Neural cell (in vitro differentiated cells): Measurements from ENCODE around the gene EBF3. TPM values are rescaled to one million over a fixed set of nuclear protein-coding genes. Genes with fewer than 3 reads are reported as not detected.
A peak's percentile ranks its signal among the peaks of the same experiment; 100 is the strongest.

Experiments used
- H2AFZ ChIP-seq: fragments of 200-600, 300-800 bp; sonication (generic), shearing (Covaris generic); 2 replicates; pipeline ENCODE4 v1.6.0; 2014; ENCODE audit warnings: low read depth, mild to moderate bottlenecking, antibody characterized with exemption, low read length, moderate library complexity
- H3F3A ChIP-seq: fragments of 200-600 bp; shearing (Covaris generic); 2 replicates; pipeline ENCODE4 v1.6.1; 2016; ENCODE audit warnings: mild to moderate bottlenecking, moderate library complexity, mixed read lengths, antibody characterized with exemption, low read length; ENCODE audit not compliant: insufficient read depth, poor library complexity, severe bottlenecking
- H3K27ac ChIP-seq: fragments of 200-600, 300-800 bp; sonication (generic), shearing (Covaris generic); 2 replicates; pipeline ENCODE4 v1.5.1; 2014; ENCODE audit warnings: mild to moderate bottlenecking, low read length, moderate library complexity
- H3K27me3 ChIP-seq: fragments of 300-800, 200-600 bp; sonication (generic), shearing (Covaris generic); 2 replicates; pipeline ENCODE4 v1.6.0; 2014; ENCODE audit warnings: mild to moderate bottlenecking, low read depth, low read length, moderate library complexity; ENCODE audit not compliant: insufficient read depth
- H3K36me3 ChIP-seq: fragments of 300-800, 200-600 bp; sonication (generic), shearing (Covaris generic); 2 replicates; pipeline ENCODE4 v1.5.1; 2014; ENCODE audit warnings: mild to moderate bottlenecking, antibody characterized with exemption, low read length, moderate library complexity; ENCODE audit not compliant: insufficient read depth
- H3K4me2 ChIP-seq: fragments of 300-800, 200-600 bp; sonication (generic), shearing (Covaris generic); 2 replicates; pipeline ENCODE4 v1.6.0; 2014; ENCODE audit warnings: mild to moderate bottlenecking, low read length
- H3K4me3 ChIP-seq: fragments of 300-800, 200-600 bp; sonication (generic), shearing (Covaris generic); 2 replicates; pipeline ENCODE4 v1.5.1; 2014; ENCODE audit warnings: mild to moderate bottlenecking, low read length, moderate library complexity
- H3K79me2 ChIP-seq: fragments of 200-600 bp; shearing (Covaris generic); replicated peaks from 2 replicates; pipeline ENCODE4 v1.6.0; 2014; ENCODE audit warnings: mild to moderate bottlenecking, low read length, moderate library complexity; ENCODE audit not compliant: insufficient read depth
- H3K9ac ChIP-seq: fragments of 300-800, 200-600 bp; sonication (generic), shearing (Covaris generic); 2 replicates; pipeline ENCODE4 v1.6.1; 2016; ENCODE audit warnings: mild to moderate bottlenecking, low read length, mixed read lengths
- H3K9me2 ChIP-seq: fragments of 200-600 bp; shearing (Covaris generic); 2 replicates; pipeline ENCODE4 v1.6.1; 2016; ENCODE audit warnings: mild to moderate bottlenecking, low read length, mixed read lengths; ENCODE audit not compliant: insufficient read depth
- H3K9me3 ChIP-seq: fragments of 200-600, 300-800 bp; sonication (generic), shearing (Covaris generic); 2 replicates; pipeline ENCODE4 v1.6.1; 2016; ENCODE audit warnings: mild to moderate bottlenecking, mixed run types, low read length, moderate library complexity, mixed read lengths
- H4K20me1 ChIP-seq: fragments of 200-600 bp; shearing (Covaris generic); 2 replicates; pipeline ENCODE4 v1.6.1; 2016; ENCODE audit warnings: mild to moderate bottlenecking, mixed run types; ENCODE audit not compliant: insufficient read depth
- EP300 ChIP-seq: fragments of 450-650 bp; conservative IDR thresholded peaks from 2 replicates; pipeline ENCODE4 v1.6.1; 2014; ENCODE audit warnings: antibody characterized with exemption, mild to moderate bottlenecking, moderate library complexity; ENCODE audit not compliant: poor library complexity, severe bottlenecking
- EZH2 ChIP-seq: fragments of 200-600, 300-800 bp; shearing (Covaris generic), sonication (generic); IDR thresholded peaks from 2 replicates; pipeline ENCODE4 v1.6.1; 2014; ENCODE audit warnings: antibody characterized with exemption, low read length, borderline replicate concordance, mild to moderate bottlenecking; ENCODE audit not compliant: insufficient read depth, poor library complexity, severe bottlenecking
- MXI1 ChIP-seq: fragments of 450-650 bp; conservative IDR thresholded peaks from 2 replicates; pipeline ENCODE4 v1.6.1; 2014; ENCODE audit warnings: antibody characterized with exemption, mild to moderate bottlenecking; ENCODE audit not compliant: poor library complexity, severe bottlenecking
- POLR2AphosphoS5 ChIP-seq: IDR thresholded peaks from 2 replicates; pipeline ENCODE4 v1.6.1; 2012
- RAD21 ChIP-seq: fragments of 450-650 bp; conservative IDR thresholded peaks from 2 replicates; pipeline ENCODE4 v1.6.1; 2014; ENCODE audit warnings: antibody characterized with exemption, mild to moderate bottlenecking, moderate library complexity
- REST ChIP-seq: IDR thresholded peaks from 2 replicates; pipeline ENCODE4 v1.6.1; 2012; ENCODE audit warnings: borderline replicate concordance
- SMC3 ChIP-seq: fragments of 450-650 bp; conservative IDR thresholded peaks from 2 replicates; pipeline ENCODE4 v1.6.1; 2014; ENCODE audit warnings: antibody characterized with exemption, mild to moderate bottlenecking, moderate library complexity; ENCODE audit not compliant: poor library complexity
- TAF1 ChIP-seq: IDR thresholded peaks from 2 replicates; pipeline ENCODE4 v1.6.1; 2012; ENCODE audit warnings: low read depth
- polyA plus RNA-seq: library from polyadenylated mRNA; depleted of rRNA; stranded (reverse); fragments of >200 nt; gene quantifications from 2 replicates; pipeline ENCODE4 v1.2.3, GENCODE V29; 2014
- TF ChIP-seq, protein P1 (sequence below): fragments of 450-650 bp; IDR thresholded peaks from 2 replicates; pipeline ENCODE4 v1.5.1; 2014; ENCODE audit warnings: antibody characterized with exemption, mild to moderate bottlenecking, moderate library complexity; ENCODE audit not compliant: poor library complexity, severe bottlenecking

The EBF3 gene
- polyA plus RNA-seq, 1 donor from 2014 or later = 0.38 TPM

GRCh38 chr10:129870961-129871621 is 93.0 kb downstream of the EBF3 start:
- H3K9me2 ChIP-seq = no peaks in the 10 kb centered on the region
- no peak overlapping the region for H3K27ac ChIP-seq
- H3K4me3 ChIP-seq = peak overlapping the region; percentile 18
- no peaks in the 10 kb centered on the region for H4K20me1 ChIP-seq
- no peak overlapping the region for H2AFZ ChIP-seq
- H3K36me3 ChIP-seq = no peaks in the 10 kb centered on the region
- no peaks in the 10 kb centered on the region for H3F3A ChIP-seq
- H3K79me2 ChIP-seq = no peaks in the 10 kb centered on the region
- no peaks in the 10 kb centered on the region for H3K9me3 ChIP-seq
- TF ChIP-seq EP300 (no peak), MXI1 (no peak), REST (no peak), RAD21 (no peak), TAF1 (no peak), EZH2 (no peak), POLR2AphosphoS5 (no peak), SMC3 (no peak)
- TF ChIP-seq, protein P1, sequence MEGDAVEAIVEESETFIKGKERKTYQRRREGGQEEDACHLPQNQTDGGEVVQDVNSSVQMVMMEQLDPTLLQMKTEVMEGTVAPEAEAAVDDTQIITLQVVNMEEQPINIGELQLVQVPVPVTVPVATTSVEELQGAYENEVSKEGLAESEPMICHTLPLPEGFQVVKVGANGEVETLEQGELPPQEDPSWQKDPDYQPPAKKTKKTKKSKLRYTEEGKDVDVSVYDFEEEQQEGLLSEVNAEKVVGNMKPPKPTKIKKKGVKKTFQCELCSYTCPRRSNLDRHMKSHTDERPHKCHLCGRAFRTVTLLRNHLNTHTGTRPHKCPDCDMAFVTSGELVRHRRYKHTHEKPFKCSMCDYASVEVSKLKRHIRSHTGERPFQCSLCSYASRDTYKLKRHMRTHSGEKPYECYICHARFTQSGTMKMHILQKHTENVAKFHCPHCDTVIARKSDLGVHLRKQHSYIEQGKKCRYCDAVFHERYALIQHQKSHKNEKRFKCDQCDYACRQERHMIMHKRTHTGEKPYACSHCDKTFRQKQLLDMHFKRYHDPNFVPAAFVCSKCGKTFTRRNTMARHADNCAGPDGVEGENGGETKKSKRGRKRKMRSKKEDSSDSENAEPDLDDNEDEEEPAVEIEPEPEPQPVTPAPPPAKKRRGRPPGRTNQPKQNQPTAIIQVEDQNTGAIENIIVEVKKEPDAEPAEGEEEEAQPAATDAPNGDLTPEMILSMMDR = no peak
- H3K27me3 ChIP-seq = no peaks in the 10 kb centered on the region
- no peak overlapping the region for H3K9ac ChIP-seq
- no peak overlapping the region for H3K4me2 ChIP-seq

GRCh38 chr10:129870474-129870757 is 93.7 kb downstream of the EBF3 start:
- H3K9me3 ChIP-seq = no peaks in the 10 kb centered on the region
- no peak overlapping the region for H3K4me2 ChIP-seq
- no peaks in the 10 kb centered on the region for H3K36me3 ChIP-seq
- no peak overlapping the region for H2AFZ ChIP-seq
- no peaks in the 10 kb centered on the region for H3K79me2 ChIP-seq
- H3K27me3 ChIP-seq = no peaks in the 10 kb centered on the region
- TF ChIP-seq REST (no peak), TAF1 (no peak), POLR2AphosphoS5 (no peak), EP300 (no peak), EZH2 (no peak), SMC3 (no peak), MXI1 (no peak), RAD21 (no peak)
- TF ChIP-seq, protein P1 = no peak
- H3K27ac ChIP-seq = no peak overlapping the region
- H3K9ac ChIP-seq = no peak overlapping the region
- H3F3A ChIP-seq = no peaks in the 10 kb centered on the region
- no peaks in the 10 kb centered on the region for H3K9me2 ChIP-seq
- no peaks in the 10 kb centered on the region for H4K20me1 ChIP-seq
- no peak overlapping the region for H3K4me3 ChIP-seq
